Measurements from ENCODE around the gene WDR6.

The WDR6 gene

DNA sequence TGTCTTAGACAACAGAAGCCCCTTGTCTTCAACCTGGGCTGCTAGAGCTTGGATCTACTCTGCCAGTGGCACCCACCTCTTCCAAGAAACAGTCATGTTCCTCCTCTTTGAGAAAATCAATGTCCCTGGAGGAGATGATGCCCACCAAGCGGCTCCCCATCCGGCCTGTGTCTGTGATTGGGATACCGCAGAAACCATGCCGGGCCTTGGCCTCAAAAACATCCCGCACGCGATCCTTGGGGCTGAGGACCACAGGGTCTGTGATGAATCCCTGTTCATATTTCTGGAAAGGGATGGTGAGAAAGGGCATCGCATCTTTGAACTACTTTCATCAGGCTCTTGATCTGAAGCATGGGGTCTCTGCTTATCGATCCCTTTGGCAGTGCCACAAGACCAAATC, 20.4 kb downstream of the WDR6 start:
- TF ChIP-seq, protein P1, sequence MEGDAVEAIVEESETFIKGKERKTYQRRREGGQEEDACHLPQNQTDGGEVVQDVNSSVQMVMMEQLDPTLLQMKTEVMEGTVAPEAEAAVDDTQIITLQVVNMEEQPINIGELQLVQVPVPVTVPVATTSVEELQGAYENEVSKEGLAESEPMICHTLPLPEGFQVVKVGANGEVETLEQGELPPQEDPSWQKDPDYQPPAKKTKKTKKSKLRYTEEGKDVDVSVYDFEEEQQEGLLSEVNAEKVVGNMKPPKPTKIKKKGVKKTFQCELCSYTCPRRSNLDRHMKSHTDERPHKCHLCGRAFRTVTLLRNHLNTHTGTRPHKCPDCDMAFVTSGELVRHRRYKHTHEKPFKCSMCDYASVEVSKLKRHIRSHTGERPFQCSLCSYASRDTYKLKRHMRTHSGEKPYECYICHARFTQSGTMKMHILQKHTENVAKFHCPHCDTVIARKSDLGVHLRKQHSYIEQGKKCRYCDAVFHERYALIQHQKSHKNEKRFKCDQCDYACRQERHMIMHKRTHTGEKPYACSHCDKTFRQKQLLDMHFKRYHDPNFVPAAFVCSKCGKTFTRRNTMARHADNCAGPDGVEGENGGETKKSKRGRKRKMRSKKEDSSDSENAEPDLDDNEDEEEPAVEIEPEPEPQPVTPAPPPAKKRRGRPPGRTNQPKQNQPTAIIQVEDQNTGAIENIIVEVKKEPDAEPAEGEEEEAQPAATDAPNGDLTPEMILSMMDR (IDR thresholded peaks at IDR 0.05; ENCODE audit: control insufficient read depth, insufficient read depth, low read depth, low read length, missing control alignments): no peak
- DNase-seq (ENCODE audit: low read depth): no peak
- no peak overlapping the region for H3K4me3 ChIP-seq (ENCODE audit: control insufficient read depth, low read depth, low read length)

DNA sequence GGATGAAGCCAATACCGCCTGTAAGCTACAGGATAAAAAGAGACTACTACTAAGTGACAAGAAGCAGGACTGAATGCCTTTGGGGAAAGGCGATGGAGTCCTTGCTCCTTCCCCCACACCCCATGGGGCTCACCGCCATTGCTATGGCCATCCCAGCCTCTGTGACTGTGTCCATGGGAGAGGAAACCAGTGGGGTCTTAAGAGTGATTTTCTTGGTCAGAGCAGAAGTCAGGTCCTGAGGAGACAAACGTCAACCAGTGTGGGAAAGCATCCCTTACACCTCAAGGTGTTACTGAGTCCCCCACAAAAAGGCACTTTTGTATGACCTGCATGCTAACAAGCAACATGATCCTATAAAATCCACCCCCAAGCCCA, 21.1 kb downstream of the WDR6 start:
- TF ChIP-seq, protein P1 (IDR thresholded peaks at IDR 0.05; ENCODE audit: control insufficient read depth, insufficient read depth, low read depth, low read length, missing control alignments): no peak
- peak overlapping the region; percentile 91 for H3K4me3 ChIP-seq (ENCODE audit: control insufficient read depth, low read depth, low read length)
- no peak for DNase-seq (ENCODE audit: low read depth)

DNA sequence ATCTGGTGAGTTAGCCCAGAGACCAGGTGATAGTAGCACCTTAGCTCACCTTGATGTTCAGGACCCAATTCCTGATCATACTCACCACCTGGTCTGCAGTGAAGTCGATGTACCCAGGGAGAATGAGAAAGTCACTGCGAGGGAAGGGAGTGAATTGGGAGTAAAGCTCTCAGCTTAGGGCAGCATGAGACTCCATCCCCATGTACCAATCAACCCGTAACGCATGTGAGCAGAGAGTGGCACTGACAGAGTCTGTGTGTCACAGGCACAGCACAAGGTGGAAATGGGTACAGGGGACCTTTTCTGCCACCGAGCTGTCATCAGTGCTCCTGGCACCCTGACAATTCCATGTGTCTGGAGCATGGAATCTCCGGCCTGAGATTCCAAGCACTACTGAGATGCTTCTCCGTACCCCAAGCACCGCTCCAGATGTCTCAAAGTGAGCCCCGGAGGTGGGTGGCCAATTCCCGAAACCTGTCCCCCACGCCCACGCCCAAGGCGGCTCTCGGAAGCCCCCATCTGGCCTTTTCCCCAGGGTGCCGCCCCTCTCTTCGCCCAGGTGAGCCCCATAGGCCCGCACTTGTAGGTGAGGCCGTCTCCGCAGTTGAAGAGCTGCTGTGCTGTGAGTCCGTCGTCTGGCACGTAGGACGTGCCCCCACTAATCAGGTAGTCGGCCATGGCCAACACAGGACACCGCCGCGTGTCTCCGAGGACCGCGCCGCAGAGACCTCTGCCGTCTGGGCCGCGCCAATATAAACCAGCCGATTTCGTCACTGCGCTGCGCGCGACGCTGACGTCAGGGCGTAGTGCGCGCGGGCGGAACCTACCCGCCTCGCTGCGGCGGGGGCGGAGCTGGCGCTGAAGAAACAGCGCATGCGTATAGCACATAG, 21.7 kb downstream of the WDR6 start, which contains the start of gene IMPDH2:
TSS of gene IMPDH2 (minus strand) at position 726 of the 890 bp plus-strand sequence. CDS start at position 678, 48 bp downstream.
- TF ChIP-seq, protein P1 (IDR thresholded peaks at IDR 0.05; ENCODE audit: control insufficient read depth, insufficient read depth, low read depth, low read length, missing control alignments): peak; percentile 7
- peak; percentile 61 for DNase-seq (ENCODE audit: low read depth)
- peak within 1 kb of the TSS; percentile 91 for H3K4me3 ChIP-seq (ENCODE audit: control insufficient read depth, low read depth, low read length)

DNA sequence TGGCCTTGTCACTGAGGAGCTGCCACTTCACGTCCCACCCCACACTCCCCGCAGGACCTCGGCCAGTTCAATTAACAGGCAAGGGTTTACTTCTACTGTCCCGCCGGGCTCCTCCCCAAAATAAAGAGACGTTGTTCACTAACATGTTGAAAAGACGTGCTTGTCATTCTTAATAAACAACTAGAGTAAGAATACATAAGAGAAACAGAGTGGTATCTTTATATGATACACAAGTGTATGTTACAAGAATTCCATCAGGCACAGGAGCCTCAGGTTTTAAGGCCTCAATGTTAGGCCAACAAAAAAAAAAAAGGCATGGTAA, 22.3 kb downstream of the WDR6 start:
- TF ChIP-seq, protein P1 (IDR thresholded peaks at IDR 0.05; ENCODE audit: control insufficient read depth, insufficient read depth, low read depth, low read length, missing control alignments): no peak
- no peak for DNase-seq (ENCODE audit: low read depth)
- H3K4me3 ChIP-seq (ENCODE audit: control insufficient read depth, low read depth, low read length): no peak overlapping the region

DNA sequence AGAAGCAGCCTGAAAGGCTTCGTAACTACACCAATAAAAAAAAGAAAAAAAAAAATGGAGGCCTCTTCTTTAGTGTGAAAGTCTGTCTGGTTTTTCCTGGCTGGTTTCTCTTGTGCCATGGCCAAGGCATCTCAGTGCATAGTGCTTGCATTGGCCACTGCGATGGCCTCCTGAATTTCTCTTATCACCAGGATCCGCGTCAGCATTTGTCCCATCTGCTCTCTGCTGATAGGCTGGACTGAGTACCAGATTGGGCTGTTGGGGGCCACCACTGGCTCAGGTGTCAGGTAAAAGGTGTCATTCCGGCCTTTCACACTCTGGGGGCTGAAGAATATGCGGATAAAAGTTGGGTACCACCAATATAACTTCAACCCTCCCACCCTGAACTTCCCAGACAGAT, 23.1 kb downstream of the WDR6 start:
- TF ChIP-seq, protein P1 (IDR thresholded peaks at IDR 0.05; ENCODE audit: control insufficient read depth, insufficient read depth, low read depth, low read length, missing control alignments): no peak
- H3K4me3 ChIP-seq (ENCODE audit: control insufficient read depth, low read depth, low read length): no peak overlapping the region
- no peak for DNase-seq (ENCODE audit: low read depth)

DNA sequence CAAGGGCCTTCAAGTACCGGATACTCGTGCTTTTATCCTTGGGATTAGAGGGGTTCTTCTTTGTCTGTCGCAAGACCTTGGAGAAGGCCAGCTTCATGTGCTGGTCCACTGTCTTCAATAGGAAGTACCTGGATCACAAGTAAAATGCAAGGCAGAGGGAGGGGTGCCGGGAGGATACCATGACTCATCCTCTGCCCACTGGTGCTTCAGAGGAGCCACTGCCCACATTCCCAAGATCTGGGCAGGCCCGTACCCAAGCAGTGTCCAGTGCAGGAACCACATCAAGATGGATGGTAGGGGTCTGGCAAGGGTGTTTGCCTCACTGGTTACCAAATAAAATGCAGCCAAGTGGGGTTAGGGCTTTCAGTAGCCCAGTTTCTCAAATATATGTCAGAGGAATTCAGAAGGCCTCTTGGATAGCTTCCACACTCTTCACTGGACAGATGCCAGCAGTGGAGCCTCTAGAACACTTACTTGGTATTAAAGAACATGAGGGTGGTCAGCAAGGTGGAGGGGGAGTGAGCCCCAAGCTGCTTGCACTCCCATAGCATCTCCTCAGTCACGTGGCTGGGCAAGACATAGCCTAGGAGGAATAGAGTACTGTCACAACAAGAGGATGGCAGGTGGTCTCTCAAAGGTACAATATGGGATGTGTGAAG, 25.6 kb downstream of the WDR6 start:
- no peak for DNase-seq (ENCODE audit: low read depth)
- TF ChIP-seq, protein P1 (IDR thresholded peaks at IDR 0.05; ENCODE audit: control insufficient read depth, insufficient read depth, low read depth, low read length, missing control alignments): no peak
- no peak overlapping the region for H3K4me3 ChIP-seq (ENCODE audit: control insufficient read depth, low read depth, low read length)
